K562 (cell line): ENCODE results near the gene TNIK. TPM values are rescaled to one million over a fixed set of nuclear protein-coding genes. Genes with fewer than 3 reads are reported as not detected.

Source experiments
- CBFA2T2 ChIP-seq: fragments of 450-650 bp; conservative IDR thresholded peaks from 2 replicates; pipeline ENCODE4 v1.6.1; 2017; ENCODE audit warnings: mild to moderate bottlenecking
- ETV1 ChIP-seq: fragments of 450-650 bp; conservative IDR thresholded peaks from 2 replicates; pipeline ENCODE4 v1.6.1; 2016; ENCODE audit warnings: missing genetic modification characterization, control low read depth, low read depth, missing compliant biosample characterization
- FOXJ3 ChIP-seq: sonication (generic); formaldehyde crosslinking; IDR thresholded peaks from 2 replicates; pipeline ENCODE4 v1.4.0; 2020; ENCODE audit warnings: mild to moderate bottlenecking, missing genetic modification reagents
- FOXK1 ChIP-seq: sonication (generic); formaldehyde crosslinking; IDR thresholded peaks from 2 replicates; pipeline ENCODE4 v1.8.0; 2022; ENCODE audit warnings: missing genetic modification reagents, mild to moderate bottlenecking, borderline replicate concordance
- GABPA ChIP-seq: fragments of 200-800 bp; sonication (Bioruptor generic); conservative IDR thresholded peaks from 2 replicates; pipeline ENCODE4 v1.6.1; 2016; ENCODE audit warnings: low read depth, missing genetic modification characterization, missing compliant biosample characterization
- MCM7 ChIP-seq, 2 experiments: fragments of 450-650 bp; IDR thresholded peaks; 2 replicates each; pipeline ENCODE4 v1.6.1; 2016 to 2018
- NFE2 ChIP-seq: IDR thresholded peaks from 2 replicates; pipeline ENCODE4 v1.6.1; 2014; ENCODE audit warnings: antibody characterized with exemption, low read depth
- NFRKB ChIP-seq: fragments of 450-650 bp; IDR thresholded peaks from 2 replicates; pipeline ENCODE4 v1.6.1; 2016; ENCODE audit warnings: low read depth
- NR1H2 ChIP-seq: sonication (generic); formaldehyde crosslinking; IDR thresholded peaks from 2 replicates; pipeline ENCODE4 v1.4.0; 2020; ENCODE audit warnings: mild to moderate bottlenecking, missing genetic modification reagents
- OTX1 ChIP-seq: fragments of 450-650 bp; formaldehyde crosslinking; IDR thresholded peaks from 2 replicates; pipeline ENCODE4 v1.4.0; 2022; ENCODE audit warnings: mild to moderate bottlenecking
- PTRF ChIP-seq: fragments of 450-650 bp; IDR thresholded peaks from 2 replicates; pipeline ENCODE4 v1.6.1; 2016; ENCODE audit warnings: mild to moderate bottlenecking, missing genetic modification characterization, missing compliant biosample characterization
- RB1 ChIP-seq: fragments of 450-650 bp; IDR thresholded peaks from 2 replicates; pipeline ENCODE4 v1.6.1; 2017; ENCODE audit warnings: low read depth, mild to moderate bottlenecking
- REST ChIP-seq, 2 experiments: fragments of 450-650 bp; formaldehyde crosslinking in 1 of 2; IDR thresholded peaks; 2 replicates each; pipeline versions ENCODE4 v1.4.0 to v1.6.1; 2014 to 2020; ENCODE audit warnings: mild to moderate bottlenecking in 2 of 2, borderline replicate concordance in 1 of 2, low read depth in 1 of 2
- SFPQ ChIP-seq: fragments of 200-400 bp; formaldehyde crosslinking; IDR thresholded peaks from 2 replicates; pipeline ENCODE4 v1.6.1; 2017; ENCODE audit warnings: mild to moderate bottlenecking, low read depth, low read length, moderate library complexity
- SNIP1 ChIP-seq: fragments of 450-650 bp; IDR thresholded peaks from 2 replicates; pipeline ENCODE4 v1.7.1; 2017; ENCODE audit warnings: low read depth, mild to moderate bottlenecking
- XRCC5 ChIP-seq: fragments of 200-400 bp; formaldehyde crosslinking; IDR thresholded peaks from 2 replicates; pipeline ENCODE4 v1.6.1; 2017; ENCODE audit warnings: low read depth, mild to moderate bottlenecking, low read length
- ZBTB7A ChIP-seq: IDR thresholded peaks from 2 replicates; pipeline ENCODE4 v1.6.1; 2011; ENCODE audit warnings: low read depth, mild to moderate bottlenecking, low read length, moderate library complexity, borderline replicate concordance; ENCODE audit not compliant: control insufficient read depth
- ZNF134 ChIP-seq: fragments of 250-450 bp; sonication (Bioruptor Pico); conservative IDR thresholded peaks from 2 replicates; pipeline ENCODE4 v1.4.0; 2020
- ZNF76 ChIP-seq: fragments of 250-450 bp; sonication (Bioruptor Pico); IDR thresholded peaks from 2 replicates; pipeline ENCODE4 v1.4.0; 2020; ENCODE audit warnings: mild to moderate bottlenecking, moderate library complexity, borderline replicate concordance
- polyA plus RNA-seq, 8 experiments: library from polyadenylated mRNA; depleted of rRNA in 4 of 8; stranded (reverse) in 5 of 8; unstranded in 3 of 8; fragments of >200 nt; fragmentation: Nextera tagmentation in 2 of 8; fragmentation: Illumina TruSeq in 1 of 8; extraction: Ambion mirVana in 2 of 8; extraction: Trizol in 1 of 8; gene quantifications; 2 replicates each; pipeline versions ENCODE4 v1.2.1 to v1.2.3, GENCODE V29; 2011 to 2014; ENCODE audit warnings: inconsistent platforms in 1 of 8, missing spikeins in 1 of 8
- total RNA-seq, 7 experiments: library from RNA; depleted of rRNA in 6 of 7; stranded (reverse); fragments of >200 nt in 6 of 7; fragmentation: Illumina TruSeq in 2 of 7; extraction: Trizol in 2 of 7; gene quantifications; 2 replicates each; pipeline versions ENCODE4 v1.2.1 to v1.2.3, GENCODE V29; 2011 to 2021; ENCODE audit warnings: low replicate concordance in 1 of 7

TNIK gene
- total and polyA plus RNA-seq, 9 of the 15 experiments (the other 6 are each of a cell fraction or from before 2014, with no cell fraction given), result 6.6 to 39.0 (median 24.7) TPM

DNA sequence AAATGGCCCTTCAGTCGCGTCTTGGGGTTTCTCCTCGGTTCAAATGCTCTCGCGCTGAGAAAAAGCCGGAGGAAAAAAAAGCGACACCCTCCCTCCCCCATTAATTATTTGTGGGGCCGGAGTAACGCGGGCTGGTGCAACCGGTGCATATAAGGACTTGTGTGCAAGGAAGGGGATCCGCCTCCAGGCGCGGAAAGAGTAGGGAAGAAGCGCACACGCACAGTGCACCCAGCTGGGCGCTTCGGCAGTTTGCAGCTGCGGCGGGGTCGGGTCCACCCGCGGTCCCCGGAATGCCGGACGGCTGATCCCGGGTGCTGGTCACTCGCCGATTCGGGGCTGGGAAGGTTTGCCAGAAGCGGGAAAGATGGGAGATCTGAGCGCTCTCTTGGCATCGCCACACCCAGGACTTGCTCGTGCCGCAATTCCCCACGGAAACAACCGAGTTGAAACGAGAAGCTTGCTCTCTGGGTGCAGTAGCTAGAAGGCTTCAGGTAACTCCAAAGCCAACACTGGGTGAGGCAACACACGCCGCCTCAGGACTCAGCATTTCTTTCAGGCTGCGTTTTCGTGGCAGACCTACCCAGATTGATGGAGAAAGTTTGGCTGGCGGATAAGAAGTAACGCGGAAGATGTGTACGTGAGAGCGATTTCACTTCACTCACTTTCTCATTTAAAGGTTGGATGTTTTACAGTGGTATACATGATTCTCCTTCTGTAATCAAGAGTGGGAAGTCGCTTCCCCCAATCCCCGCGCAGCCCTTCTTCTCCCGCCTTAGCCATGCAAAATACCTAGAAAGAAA lies 720 bp upstream of the TNIK start (continued):
- TF ChIP-seq REST (IDR thresholded peaks at IDR 0.05; ENCODE audit: borderline replicate concordance) (peak; percentile 18; the same call in 1 of the 2 replicates), REST (CRISPR knock-in tag; IDR thresholded peaks at IDR 0.05; ENCODE audit: low read depth) (no peak), NFE2 (peak; percentile 31; the same call in 1 of the 2 replicates), CBFA2T2 (no peak), FOXK1 (CRISPR knock-in tag) (no peak), SFPQ (no peak), SNIP1 (no peak), ETV1 (0 out of 2 replicates have a peak, but pooled peaks have one; percentile 5), OTX1 (CRISPR knock-in tag) (no peak), RB1 (peak; percentile 23; the same call in 1 of the 2 replicates), NFRKB (0 out of 2 replicates have a peak, but pooled peaks have one; percentile 74), GABPA (peak; percentile 66), ZBTB7A (no peak; the same call in 1 of the 2 replicates), NR1H2 (no peak), PTRF (tag) (no peak), MCM7 (IDR thresholded peaks at IDR 0.05) (no peak), ZNF134 (CRISPR knock-in tag) (0 out of 2 replicates have a peak, but pooled peaks have one; percentile 9), ZNF76 (CRISPR knock-in tag) (no peak), XRCC5 (no peak), FOXJ3 (CRISPR knock-in tag) (no peak)
